ENCODE data around the gene SKI.

DNA sequence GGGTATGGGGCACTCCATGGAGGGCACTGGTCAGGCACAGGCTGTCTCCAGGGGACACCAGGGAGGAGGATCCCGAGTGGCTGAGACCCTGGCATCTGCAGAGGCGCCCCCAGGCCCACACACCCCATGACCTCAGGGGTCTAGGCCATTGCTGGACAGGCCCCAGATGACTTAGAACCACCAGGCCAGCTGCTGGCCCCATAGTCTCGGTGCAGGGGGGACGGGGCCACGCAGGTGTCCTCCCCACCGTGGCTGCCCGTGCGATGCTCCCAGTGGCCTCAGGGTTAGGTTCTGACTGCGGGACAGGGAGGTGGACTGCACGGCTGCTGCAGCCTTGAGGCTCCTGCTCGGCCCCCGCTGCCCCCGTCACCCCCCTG, 119.3 kb downstream of the SKI start:
- TF ChIP-seq, protein P1, sequence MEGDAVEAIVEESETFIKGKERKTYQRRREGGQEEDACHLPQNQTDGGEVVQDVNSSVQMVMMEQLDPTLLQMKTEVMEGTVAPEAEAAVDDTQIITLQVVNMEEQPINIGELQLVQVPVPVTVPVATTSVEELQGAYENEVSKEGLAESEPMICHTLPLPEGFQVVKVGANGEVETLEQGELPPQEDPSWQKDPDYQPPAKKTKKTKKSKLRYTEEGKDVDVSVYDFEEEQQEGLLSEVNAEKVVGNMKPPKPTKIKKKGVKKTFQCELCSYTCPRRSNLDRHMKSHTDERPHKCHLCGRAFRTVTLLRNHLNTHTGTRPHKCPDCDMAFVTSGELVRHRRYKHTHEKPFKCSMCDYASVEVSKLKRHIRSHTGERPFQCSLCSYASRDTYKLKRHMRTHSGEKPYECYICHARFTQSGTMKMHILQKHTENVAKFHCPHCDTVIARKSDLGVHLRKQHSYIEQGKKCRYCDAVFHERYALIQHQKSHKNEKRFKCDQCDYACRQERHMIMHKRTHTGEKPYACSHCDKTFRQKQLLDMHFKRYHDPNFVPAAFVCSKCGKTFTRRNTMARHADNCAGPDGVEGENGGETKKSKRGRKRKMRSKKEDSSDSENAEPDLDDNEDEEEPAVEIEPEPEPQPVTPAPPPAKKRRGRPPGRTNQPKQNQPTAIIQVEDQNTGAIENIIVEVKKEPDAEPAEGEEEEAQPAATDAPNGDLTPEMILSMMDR (conservative IDR thresholded peaks at IDR 0.05; ENCODE audit: low read depth, low read length) = no peak
- TF ChIP-seq MAFK (IDR thresholded peaks at IDR 0.05; ENCODE audit: low read depth, low read length) = no peak
- TF ChIP-seq POLR2A (IDR thresholded peaks at IDR 0.05; ENCODE audit: low read depth, low read length) = no peak
- no peak for TF ChIP-seq RCOR1 (IDR thresholded peaks at IDR 0.05; ENCODE audit: insufficient replicate concordance, low read length)
- no peak for TF ChIP-seq CEBPB (IDR thresholded peaks at IDR 0.05; ENCODE audit: low read depth, low read length)
- TF ChIP-seq RAD21 (IDR thresholded peaks at IDR 0.05; ENCODE audit: low read length) = no peak
- TF ChIP-seq, protein P2, sequence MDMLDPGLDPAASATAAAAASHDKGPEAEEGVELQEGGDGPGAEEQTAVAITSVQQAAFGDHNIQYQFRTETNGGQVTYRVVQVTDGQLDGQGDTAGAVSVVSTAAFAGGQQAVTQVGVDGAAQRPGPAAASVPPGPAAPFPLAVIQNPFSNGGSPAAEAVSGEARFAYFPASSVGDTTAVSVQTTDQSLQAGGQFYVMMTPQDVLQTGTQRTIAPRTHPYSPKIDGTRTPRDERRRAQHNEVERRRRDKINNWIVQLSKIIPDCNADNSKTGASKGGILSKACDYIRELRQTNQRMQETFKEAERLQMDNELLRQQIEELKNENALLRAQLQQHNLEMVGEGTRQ (IDR thresholded peaks at IDR 0.05; ENCODE audit: low read depth, low read length) = no peak
